HG03025 (cell line): ENCODE results near the gene RBPJ.
"Not testable (repeated sequence)": the region's sequence is repeated elsewhere in the genome, so short reads cannot be mapped to it uniquely, and the experiment has no call there.

Experiments
- ATAC-seq: cut with Tn5 transposase; IDR thresholded peaks from one replicate; pipeline ENCODE4 v1.9.1; 2021; ENCODE audit warnings: mild to moderate bottlenecking, moderate library complexity; ENCODE audit not compliant: unreplicated experiment, low FRiP score

Gene RBPJ

DNA sequence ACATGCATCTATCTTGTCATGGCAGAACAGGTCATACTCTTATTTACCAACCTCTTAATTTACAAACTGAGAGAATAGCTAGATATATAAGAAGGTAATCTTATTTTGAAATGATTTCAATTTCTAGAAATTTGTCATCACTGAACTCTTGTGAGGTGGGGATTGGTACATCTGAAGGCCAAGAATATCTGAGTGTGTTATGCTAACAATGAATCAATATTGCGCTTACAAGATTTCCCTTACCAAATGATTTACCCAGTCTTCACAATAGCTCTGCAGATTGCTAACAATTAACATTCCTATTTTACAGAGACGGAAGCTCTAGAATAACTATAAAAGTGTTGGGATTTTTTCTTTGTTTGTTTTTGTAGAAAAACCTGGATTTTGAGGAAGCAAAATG, 48.3 kb downstream of the RBPJ start:
- ATAC-seq = no peak

DNA sequence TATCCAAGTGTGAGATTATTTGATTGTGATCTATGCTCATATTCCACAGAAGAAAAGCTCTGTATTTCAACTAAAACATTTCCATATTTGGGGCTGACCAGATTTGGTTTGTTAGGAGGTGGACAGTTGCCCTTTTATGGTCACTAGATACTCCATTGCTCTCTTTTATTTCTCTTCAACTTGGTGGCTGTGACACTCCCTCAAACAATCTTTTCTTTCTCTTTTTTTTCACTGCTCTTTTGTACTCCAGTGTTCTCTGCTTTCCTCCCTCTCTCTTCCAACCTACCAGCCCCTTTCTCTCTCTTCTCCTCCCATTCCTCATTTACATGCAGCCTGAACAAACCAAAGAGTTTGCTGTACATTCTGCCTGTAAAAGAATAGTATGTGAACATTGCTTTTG, 48.8 kb downstream of the RBPJ start:
- no peak for ATAC-seq

DNA sequence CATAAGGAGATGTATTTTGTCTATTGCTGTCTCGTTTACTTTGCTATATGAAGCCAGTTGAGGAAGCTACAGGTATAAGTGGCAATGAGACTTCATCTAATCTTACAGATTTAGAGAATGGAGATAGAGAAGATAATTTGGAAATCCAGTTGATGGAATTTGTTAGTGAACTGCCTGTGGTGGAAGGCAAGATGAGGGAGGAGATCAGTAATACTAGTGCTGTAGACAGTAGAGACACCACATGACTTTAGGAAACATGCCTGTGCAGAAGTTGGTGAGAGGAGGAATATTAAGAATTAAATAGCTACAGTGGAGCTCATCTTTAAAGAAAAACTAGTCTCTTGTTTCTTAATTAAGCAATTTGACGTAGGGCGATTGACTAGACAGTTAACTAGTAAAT, 51.3 kb downstream of the RBPJ start:
- ATAC-seq = no peak

DNA sequence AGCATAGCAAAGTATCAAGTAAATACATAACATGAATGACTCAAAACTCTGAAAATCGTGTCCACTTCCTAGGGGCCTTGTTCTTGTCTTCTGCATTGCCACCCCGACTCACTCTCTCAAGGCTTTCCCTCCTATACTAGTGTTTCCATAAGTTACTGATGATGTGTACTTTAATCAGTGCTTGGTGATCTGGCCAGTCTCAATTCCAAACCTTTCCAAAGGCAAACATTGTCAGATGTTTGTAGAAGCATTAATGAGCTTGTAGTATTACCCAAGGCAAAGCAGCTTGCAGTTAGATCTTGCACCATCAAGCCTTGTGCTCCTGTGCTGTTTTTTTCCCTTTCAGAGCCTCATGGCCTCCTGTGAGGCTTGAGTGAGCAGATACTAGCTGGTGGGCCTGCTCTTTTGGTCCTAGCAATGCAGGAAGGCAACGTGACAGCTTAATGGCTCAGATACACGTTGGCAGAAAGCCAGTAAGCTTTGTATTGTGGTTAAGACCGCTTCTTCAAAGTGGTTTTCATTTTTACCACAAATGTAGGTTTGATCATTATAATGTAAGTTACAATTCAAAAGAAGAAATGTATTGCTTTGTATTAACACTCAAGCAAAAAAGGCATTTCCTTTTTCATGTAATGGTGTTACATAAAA, 51.8 kb downstream of the RBPJ start:
- ATAC-seq = peak; percentile 83

DNA sequence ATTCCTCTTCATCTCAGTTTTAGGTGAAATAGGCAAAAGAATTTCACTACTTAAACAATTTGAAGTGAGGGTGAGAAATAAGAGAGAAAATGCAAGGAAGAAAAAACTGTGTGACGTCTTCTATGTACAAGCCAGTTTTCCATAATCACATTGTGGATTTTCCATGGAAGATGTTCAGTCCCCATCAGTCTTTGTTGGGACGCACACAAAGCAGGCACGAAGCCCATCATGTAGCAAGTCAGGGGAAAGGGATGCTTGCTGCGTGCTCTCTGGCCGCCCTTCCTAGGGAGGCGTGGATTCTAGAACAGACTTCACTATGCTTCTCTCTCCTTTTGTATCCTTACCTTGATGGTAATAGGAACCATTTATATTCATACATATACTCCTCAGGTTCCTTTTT, 54.7 kb downstream of the RBPJ start:
- ATAC-seq = no peak

DNA sequence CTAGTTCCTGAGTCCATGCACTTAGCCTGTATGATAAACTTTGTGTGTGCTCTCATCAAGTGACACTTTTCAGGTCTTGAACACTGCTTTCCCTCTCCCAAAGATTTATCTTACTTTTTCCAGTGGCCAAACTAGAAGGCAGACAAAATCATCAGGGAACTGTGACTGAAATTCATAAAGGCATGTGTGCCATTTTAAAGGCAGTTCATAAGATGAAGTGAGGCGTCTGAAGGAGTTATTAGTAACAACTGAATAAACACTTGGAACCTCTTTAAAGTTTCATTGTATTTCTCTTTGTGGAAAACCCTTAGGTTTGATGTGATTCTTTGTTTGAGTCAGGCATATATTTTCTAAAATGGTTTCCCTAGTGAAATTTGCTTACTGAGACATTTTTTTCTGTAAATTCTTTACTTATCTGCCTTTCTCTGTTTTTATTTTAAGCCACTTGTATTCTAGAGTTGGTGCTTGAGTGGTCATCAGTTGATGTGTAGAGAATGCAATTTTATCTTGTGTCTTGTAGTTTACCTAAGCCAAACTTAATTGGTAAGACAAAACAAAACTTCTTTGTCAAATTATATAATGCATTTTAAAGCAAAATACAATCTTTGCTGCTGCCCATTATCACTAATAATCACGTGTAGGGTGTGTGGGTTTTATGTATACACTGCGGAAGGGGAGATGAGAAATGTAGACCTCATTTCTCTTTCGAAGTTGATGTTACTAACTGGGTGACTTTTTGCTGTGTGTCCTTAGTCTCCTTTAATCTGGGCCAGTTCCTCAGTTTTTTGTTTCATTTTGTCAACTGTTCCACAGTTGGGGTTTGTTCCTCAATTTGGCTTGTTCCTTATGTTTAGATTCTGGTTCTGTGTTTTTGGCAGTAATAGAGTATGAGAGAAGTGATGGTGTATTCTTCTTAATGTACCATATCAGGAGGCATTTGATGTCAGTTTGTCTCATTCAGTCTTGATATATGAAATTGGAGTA, 56.8 kb downstream of the RBPJ start:
- no peak for ATAC-seq

DNA sequence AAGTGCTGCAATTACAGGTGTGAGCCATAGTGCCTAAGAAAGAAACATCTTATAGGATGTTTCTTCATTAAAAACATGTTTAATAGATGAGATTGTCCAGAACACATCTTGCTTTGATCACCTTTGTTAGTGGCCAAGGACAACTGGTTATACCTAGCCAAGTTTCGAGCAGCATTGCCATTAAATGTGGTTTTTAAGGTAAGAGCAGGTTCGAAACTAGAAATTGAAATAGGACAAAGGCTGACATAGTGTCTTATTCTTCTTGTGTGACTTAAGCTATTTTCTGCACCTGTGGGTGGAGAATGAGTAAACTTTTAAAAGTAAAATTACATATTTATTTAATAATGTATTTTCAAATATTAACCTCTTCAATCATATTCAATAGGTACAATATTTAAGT, 59.0 kb downstream of the RBPJ start:
- ATAC-seq = no peak

DNA sequence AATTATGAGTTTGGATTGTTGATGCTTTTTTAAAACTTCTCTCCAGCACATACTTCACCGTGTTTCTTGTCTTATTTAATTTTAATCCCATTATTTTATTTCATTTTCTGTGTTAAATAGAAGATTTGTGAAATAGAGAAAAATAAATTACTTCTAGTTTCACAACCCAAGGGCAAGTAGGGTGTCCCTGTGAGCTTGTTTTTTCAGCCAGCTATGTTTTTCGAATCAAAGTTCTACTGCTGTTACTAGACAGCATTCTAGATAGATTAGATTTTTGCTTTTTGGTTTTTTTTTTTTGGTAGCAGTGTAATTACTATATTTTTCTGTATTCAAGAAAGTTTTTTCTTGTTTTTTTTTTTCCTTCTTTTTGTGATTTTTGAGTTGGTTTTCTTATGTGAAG, 59.9 kb downstream of the RBPJ start:
- ATAC-seq = no peak

DNA sequence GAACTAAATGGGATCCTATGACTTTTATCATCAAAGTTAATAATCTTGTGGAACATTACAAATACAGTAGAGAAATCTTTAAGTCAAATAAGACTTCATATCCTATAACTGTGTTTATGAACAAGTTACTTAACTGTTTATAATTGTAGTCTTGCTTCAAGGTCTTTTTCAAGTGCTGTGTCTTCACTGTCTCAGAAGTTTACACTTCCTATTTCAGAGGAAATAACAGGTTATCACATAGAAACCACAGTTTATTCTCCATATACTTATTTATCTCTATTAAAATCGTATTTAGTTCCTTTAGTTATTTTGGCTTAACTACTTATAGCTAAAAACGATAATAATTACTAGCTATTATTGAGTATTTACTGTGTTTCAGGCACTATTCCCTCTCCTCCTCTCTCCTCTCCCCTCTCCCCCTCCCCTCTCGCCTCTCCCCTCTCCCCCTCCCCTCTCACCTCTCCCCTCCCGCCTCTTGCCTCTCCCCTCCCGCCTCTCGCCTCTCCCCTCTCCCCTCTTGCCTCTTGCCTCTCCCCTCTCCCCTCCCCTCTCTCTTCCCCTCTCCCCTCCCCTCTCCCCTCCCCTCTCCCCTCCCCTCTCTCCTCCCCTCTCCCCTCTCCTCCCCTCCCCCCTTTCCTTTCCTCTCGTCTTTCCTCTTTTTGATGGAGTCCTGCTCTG, 63.7 kb downstream of the RBPJ start:
- ATAC-seq = no peak

DNA sequence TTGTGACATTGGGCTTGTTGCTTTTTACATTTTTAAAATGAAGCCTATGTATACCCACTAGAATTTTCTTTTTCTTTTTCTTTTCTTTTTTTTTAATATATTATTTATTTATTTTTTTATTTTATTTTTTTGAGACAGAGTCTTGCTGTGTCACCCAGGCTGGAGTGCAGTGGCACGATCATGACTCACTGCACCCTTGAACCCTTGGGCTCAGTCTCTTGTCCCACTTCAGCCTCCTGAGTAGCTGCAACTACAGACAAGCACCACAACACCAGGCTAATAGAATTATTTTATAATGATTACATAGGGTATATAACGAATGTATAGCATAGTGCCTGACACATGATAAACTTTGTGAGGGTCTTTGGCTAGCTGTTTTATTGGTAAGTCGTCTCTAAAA, 64.9 kb downstream of the RBPJ start:
- no peak for ATAC-seq

DNA sequence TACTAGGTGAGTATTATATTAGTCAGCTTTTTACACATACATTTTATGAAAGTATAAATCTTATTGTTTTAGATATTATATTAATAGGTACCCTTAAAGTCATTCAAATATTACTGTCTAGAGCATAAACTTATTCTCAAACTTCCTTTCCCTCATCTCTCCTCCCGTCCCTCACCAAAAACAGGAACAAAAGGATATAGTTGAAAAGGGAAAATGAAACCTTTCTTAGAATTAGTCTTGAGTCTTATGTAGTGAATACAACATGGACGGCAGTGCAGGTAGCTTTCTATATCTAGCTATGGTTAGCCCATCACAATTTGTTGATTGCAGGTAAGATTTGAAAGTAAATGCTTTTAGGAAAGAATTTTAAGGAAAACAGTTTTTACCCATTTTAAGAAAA, 65.6 kb downstream of the RBPJ start:
- ATAC-seq = no peak

DNA sequence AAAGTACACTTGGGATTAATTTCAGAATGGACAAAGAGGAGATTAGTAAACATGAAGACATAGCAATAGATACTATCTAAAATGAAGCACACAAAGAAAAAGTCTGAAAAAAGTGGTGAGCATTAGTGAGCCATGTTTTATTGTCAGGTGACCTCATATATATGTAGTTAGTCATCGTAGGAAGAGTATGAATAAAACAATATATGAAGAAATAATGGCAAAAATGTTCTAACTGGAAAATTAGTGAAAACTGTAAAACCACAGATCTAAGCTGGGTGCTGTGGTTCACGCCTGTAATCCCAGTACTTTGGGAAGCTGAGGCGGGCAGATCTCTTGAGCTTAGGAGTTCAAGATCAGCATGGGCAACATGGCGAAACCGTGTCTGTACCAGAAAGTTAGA, 67.9 kb downstream of the RBPJ start:
- no peak for ATAC-seq

DNA sequence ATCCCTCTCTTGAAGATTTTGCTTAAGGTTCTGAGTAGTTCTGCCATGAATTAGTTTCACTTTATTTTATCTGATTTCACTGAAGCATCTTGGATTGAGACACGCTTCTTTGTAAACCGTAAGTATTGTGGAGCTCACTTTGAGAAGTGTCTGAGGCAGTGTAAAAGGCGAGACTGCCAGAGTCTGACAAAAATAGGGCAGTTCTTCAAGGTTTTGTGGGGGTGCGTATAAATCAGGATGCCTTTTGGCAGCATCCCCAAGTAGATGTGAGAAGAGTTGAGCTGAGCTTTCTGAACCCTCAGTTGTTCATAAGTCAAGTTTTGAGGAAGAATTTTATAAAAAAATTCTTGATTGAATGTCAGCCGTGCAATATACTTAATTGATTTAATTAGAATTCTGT, 76.3 kb downstream of the RBPJ start:
- no peak for ATAC-seq

DNA sequence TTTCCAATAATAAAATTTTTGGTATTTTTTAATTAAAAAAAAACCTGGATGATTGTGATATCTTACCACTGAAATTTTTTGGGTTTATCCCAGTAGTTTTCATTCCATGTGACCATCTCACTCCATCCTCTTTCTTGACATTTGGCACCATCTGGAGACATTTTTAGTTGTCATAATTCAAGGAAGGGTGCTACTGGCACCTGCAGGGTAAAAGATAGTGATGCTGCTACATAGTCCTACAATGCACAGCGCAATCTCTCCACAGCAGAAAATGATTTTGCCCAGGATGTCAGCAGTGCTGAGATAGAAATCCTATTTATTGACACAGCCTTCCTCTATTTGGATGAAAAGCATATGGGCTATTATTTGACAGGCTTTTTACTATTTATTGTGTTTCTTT, 79.3 kb downstream of the RBPJ start:
- no peak for ATAC-seq

DNA sequence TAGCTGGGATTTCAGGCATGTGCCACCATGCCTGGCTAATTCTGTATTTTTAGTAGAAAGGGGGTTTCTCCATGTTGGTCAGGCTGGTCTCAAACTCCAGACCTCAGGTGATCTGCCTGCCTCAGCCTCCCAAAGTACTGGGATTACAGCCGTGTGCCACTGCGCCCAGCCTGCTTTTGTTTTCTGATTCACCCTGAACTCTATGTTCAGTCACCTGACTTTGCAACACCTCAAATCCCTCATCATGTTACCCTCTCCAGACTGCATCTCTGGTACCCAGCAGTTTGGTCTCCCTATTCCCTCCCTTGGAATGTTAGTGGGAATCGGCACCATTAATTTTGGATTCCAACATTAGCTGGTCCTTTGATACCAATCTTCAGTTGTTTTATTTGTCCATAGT, 81.2 kb downstream of the RBPJ start:
- ATAC-seq = not testable (repeated sequence)

DNA sequence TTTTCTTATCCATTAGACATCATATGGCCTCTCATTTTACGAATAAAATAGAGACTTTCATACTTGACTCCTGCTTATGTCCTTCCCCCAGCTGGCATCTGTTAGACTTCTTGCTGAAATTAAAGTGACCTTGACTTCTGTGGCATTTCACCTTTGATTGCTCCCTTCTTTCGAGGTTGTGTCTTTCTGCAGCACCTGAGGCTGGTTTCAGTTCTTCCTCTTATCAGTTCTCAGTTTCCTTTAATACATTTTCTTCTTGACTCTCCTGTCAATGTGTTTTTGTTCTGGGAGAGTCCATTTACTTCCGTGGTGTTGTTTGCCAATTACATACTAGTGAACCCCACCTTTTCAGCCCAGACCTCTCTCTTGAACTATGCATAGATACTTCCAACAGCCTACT, 81.6 kb downstream of the RBPJ start:
- ATAC-seq = no peak

DNA sequence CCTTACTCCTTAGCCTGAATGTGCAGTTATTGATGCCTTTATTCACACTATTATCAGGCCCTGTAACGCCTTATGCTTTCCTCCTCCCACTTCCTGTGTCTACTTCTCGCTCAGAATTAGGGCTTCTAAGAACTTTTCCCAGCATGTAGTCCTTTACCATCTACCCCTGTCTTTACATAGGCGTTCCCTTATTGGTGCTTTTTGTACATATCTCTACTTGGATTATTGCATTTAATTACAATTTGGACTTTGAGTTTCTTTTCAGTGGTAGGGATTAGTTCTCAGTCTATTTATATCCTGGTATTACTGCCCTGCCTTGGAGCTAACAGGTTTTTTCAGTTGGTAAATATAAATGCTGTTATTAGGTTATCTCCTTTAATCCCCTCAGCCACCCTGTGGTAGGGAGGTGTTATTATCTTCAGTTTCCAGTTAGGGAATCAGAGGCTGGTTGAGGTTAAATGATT, 84.0 kb downstream of the RBPJ start:
- ATAC-seq = no peak

DNA sequence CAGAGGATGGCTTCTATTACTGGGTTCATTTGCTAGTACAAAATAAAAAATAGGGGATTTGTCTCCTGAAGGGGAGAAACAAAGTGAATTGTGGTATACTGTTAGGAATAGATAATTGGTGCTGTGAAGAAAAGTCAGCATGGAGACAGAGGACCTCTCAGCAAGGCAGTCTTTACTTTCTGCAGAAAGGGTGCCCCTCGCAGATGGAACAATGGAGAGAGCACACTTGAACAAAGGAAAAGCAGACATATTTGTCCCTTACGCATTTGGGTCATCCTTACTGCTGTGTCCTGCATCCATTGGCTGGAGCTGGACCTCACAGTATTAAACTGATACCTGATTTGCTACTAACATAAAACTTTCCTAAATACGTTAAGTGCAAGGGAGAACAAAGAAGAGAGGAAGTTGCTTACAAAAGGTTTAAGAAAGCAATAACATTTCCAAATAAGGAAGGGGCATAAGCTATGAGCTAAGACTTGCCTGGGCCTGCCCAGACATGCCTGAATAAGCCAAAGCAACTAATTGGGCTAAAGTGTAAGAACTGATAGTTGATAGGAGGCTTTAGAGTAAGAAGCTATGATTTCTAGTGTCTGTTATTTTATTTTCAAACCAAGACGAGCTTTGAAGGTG, 85.6 kb downstream of the RBPJ start:
- ATAC-seq = no peak

DNA sequence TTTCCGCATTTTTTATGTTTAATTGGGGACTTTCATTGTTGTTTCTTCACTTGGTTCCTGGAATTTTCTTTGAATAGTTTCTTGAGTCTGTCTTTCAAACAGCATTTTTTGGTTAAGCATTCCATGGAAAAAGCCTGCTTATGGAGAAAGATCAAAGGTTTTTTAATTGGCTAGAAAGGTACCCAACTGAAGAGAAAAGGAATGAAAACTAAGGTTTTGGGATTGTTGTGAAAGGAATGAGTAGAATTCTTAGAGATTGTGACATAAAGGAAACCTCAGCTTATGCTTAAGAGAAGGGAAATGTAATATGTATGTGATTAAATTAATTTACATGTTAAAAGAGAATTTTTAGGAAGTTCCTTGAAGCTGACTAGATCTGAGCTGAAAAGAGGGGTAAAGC, 86.7 kb downstream of the RBPJ start:
- ATAC-seq = no peak

DNA sequence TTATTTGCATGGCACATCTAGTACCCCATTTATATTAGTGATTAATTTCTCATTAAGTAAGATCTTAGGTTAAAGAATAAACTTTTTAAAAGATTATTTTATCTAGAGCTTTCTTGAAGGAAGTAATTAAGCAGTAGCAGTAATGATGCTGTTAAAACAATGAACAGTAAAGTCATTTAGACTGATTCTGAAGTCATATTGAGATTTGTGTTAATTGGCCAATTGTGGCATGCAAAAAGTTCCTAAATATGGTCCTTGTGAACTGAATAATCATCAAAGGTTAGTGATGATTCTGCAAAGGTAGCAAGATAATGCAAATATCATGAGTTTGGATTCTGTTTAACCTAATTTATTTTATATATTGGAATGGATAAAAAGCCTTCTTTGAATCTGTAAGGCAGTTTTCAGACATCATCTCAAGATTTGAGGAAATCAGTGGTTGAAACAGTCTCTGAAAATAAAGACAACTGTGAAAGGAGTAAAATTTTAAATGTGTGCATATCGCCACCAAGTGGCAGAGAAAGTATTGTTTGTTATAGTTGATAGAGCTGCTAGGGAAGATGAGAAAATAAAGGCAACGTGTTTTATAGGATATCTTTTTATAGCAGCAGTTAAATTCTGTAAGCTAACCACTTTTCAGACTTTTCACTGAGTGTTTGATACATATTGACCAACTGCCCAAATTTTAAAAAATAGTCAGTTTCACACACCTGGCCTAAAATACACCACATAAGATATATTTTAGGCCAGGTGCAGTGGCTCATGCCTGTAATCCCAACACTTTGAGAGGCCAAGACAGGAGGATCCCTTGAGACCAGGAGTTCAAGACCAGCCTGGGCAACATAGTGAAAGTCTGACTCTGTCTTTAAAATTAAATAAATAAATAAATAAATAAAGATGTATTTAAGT, 89.8 kb downstream of the RBPJ start:
- ATAC-seq = no peak
